HEK293T (cell line): ENCODE data around the gene PDIA2.

Source experiments
- ARNT ChIP-seq: fragments of 450-650 bp; IDR thresholded peaks from 2 replicates; pipeline ENCODE4 v1.6.1; 2017; ENCODE audit warnings: mild to moderate bottlenecking
- BHLHE40 ChIP-seq: fragments of 450-650 bp; IDR thresholded peaks from 2 replicates; pipeline ENCODE4 v1.6.1; 2016; ENCODE audit warnings: mild to moderate bottlenecking, moderate library complexity, borderline replicate concordance
- CTBP1 ChIP-seq: fragments of 450-650 bp; IDR thresholded peaks from 2 replicates; pipeline ENCODE4 v1.6.1; 2016; ENCODE audit warnings: borderline replicate concordance
- ELF4 ChIP-seq: fragments of 450-650 bp; IDR thresholded peaks from 2 replicates; pipeline ENCODE4 v1.6.1; 2017; ENCODE audit warnings: antibody characterized with exemption
- FOXK2 ChIP-seq: fragments of 450-650 bp; IDR thresholded peaks from 2 replicates; pipeline ENCODE4 v1.6.1; 2016; ENCODE audit warnings: mild to moderate bottlenecking
- FOXM1 ChIP-seq: fragments of 450-650 bp; IDR thresholded peaks from 2 replicates; pipeline ENCODE4 v1.6.1; 2017; ENCODE audit warnings: mild to moderate bottlenecking, borderline replicate concordance
- HDGF ChIP-seq: fragments of 450-650 bp; IDR thresholded peaks from 2 replicates; pipeline ENCODE4 v1.6.1; 2017; ENCODE audit warnings: antibody characterized with exemption, borderline replicate concordance
- L3MBTL2 ChIP-seq: fragments of 450-650 bp; conservative IDR thresholded peaks from 2 replicates; pipeline ENCODE4 v1.6.1; 2016; ENCODE audit warnings: mild to moderate bottlenecking
- LEF1 ChIP-seq: fragments of 450-650 bp; IDR thresholded peaks from 2 replicates; pipeline ENCODE4 v1.6.1; 2017; ENCODE audit warnings: mild to moderate bottlenecking, borderline replicate concordance
- SP1 ChIP-seq: fragments of 450-650 bp; IDR thresholded peaks from 2 replicates; pipeline ENCODE4 v1.6.1; 2017
- SUZ12 ChIP-seq: fragments of 450-650 bp; IDR thresholded peaks from 2 replicates; pipeline ENCODE4 v1.6.1; 2016; ENCODE audit warnings: mild to moderate bottlenecking
- TARDBP ChIP-seq: fragments of 450-650 bp; IDR thresholded peaks from 2 replicates; pipeline ENCODE4 v1.6.1; 2016
- ZNF384 ChIP-seq: fragments of 450-650 bp; IDR thresholded peaks from 2 replicates; pipeline ENCODE4 v1.6.1; 2016
- TF ChIP-seq, protein P1 (sequence below): fragments of 450-650 bp; IDR thresholded peaks from 2 replicates; pipeline ENCODE4 v1.6.1; 2016

DNA sequence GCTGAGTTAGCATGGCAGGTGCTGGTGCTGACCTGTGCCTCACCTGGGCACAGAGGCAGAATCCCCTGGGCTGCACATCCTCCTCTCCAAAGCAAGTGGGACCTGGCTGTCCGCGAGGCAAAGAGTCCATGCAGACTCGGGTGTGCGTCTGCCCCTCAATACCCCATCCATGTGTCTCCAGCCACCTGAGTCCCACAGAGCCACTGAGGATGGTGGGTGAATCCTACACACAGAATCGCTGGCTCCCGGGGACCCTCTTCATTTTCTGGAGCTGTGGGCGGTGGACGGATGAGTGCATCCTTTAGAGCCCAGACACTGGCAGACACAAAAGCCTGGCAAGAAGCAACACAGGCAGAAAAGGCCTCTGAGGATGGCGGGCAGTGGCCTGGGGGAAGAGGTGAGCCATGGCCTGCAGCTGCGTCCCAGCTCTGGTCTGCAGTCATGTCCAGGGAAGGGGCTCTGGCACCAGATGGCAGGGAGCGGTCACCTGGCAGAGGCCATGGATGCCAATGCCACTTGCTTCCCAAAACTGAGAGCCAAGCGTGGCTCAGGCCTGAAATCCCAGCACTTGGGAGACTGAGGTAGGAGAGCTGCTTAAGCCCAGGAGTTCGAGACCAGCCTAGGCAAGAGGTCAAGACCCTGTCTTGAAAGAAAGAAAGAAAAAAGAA is 39.6 kb downstream of the PDIA2 start:
- TF ChIP-seq BHLHE40: no peak
- TF ChIP-seq TARDBP: no peak
- TF ChIP-seq LEF1: no peak
- TF ChIP-seq ZNF384: no peak
- TF ChIP-seq SUZ12: no peak
- no peak for TF ChIP-seq ELF4
- no peak for TF ChIP-seq FOXM1
- TF ChIP-seq, protein P1, sequence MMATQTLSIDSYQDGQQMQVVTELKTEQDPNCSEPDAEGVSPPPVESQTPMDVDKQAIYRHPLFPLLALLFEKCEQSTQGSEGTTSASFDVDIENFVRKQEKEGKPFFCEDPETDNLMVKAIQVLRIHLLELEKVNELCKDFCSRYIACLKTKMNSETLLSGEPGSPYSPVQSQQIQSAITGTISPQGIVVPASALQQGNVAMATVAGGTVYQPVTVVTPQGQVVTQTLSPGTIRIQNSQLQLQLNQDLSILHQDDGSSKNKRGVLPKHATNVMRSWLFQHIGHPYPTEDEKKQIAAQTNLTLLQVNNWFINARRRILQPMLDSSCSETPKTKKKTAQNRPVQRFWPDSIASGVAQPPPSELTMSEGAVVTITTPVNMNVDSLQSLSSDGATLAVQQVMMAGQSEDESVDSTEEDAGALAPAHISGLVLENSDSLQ: no peak
- TF ChIP-seq SP1: no peak
- TF ChIP-seq CTBP1: no peak
- no peak for TF ChIP-seq FOXK2
- TF ChIP-seq L3MBTL2: no peak
- TF ChIP-seq ARNT: no peak
- no peak for TF ChIP-seq HDGF
